ENCODE measurements around the gene FBH1. TPM values are rescaled to one million over a fixed set of nuclear protein-coding genes. Genes with fewer than 3 reads are reported as not detected.

The FBH1 gene
- total RNA-seq, 1 donor from 2014 or later, result 71.5 TPM

DNA sequence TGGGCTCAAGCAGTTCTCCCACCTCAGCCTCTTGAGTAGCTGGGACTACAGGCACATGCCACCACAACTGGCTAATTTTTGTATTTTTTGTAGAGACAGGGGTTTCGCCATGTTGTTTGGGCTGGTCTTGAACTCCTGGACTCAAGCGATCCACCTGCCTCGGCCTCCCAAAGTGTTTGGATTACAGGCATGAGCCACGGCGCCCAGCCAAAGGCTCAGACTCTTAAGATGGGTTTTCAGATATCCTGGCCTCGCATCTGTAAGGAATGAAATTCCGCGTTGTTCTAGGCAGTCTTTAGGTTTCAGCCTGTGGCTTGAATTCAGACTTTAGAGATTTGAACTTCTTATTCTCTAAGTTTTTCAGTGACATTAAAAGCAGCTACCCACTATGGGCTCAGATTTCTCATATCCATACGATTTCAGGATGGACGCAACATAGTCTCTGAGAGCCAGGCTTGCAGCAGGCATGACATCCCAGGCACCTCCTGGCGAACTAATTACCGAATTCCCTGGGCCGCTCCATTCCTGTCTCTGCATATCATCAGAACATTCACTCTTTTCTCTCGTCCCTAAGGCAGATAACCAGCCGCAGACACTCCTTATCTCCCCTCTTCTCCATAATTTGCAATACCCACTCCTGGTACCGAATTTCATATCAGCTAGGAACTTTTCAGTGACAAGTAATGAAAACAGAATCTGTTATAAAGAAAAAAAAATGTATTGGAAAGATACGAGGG lies 57.6 kb downstream of the FBH1 start:
- Mint-ChIP-seq H3K36me3 (ENCODE audit: low read depth, unreplicated experiment) (no peaks in the 10 kb centered on the region), H3K27ac (ENCODE audit: unreplicated experiment) (no peak overlapping the region), H3K27me3 (ENCODE audit: low read depth, unreplicated experiment) (peaks cover 3% of the 10 kb centered on the region), H3K4me1 (ENCODE audit: low read depth, unreplicated experiment) (peaks cover 32% of the 10 kb centered on the region), H3K9me3 (ENCODE audit: unreplicated experiment) (peaks cover 1% of the 10 kb centered on the region), H3K4me3 (ENCODE audit: unreplicated experiment) (no peak overlapping the region)
- no peaks in the 10 kb centered on the region for H3K36me3 ChIP-seq (ENCODE audit: insufficient read depth, low read length)
- H3K9ac ChIP-seq (ENCODE audit: low read length), result no peak overlapping the region
- H3K4me2 ChIP-seq (ENCODE audit: low read length), result no peak overlapping the region
- H3K4me1 ChIP-seq (ENCODE audit: insufficient read depth, low read length), result peaks cover 35% of the 10 kb centered on the region
- no peaks in the 10 kb centered on the region for H3K9me3 ChIP-seq (ENCODE audit: insufficient read depth, low read depth, low read length)
- H3K4me3 ChIP-seq (ENCODE audit: insufficient read depth, low read depth, low read length), result no peak overlapping the region
- DNase-seq (ENCODE audit: low read depth), result no peak
- no peaks in the 10 kb centered on the region for H3K27me3 ChIP-seq (ENCODE audit: insufficient read depth, low read length)
- H3K79me2 ChIP-seq (ENCODE audit: insufficient read depth, low read length), result no peaks in the 10 kb centered on the region
- H2AFZ ChIP-seq (ENCODE audit: low read depth, low read length), result no peak overlapping the region
- H3K27ac ChIP-seq (ENCODE audit: low read depth, low read length), result no peak overlapping the region
- TF ChIP-seq EZH2 (IDR thresholded peaks at IDR 0.05; ENCODE audit: insufficient read depth, low read length) (no peak), CTCF (IDR thresholded peaks at IDR 0.05; ENCODE audit: insufficient read depth, low read depth, low read length) (no peak)
- H4K20me1 ChIP-seq (ENCODE audit: insufficient read depth, low read length), result no peaks in the 10 kb centered on the region
- no peak for FAIRE-seq

DNA sequence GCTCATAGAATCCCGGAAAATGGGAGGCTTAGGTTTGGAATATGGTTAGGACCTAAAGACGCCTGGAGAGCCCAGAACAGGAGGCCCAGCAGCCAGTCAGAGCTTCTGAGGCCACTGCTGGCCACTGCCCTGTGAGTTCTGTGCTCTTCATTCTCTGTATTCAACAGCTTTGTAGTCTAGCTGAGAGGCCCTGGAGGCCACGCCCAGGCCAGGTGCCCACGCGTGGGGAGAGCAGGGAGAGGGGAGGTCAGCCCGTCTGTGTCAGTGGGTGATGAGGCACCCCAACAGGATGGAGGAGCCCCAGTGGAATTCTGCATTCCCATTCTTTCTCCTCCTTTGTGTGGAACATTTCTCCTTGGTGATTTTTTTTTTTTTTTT lies 58.2 kb downstream of the FBH1 start:
- H3K27ac ChIP-seq (ENCODE audit: low read depth, low read length), result no peak overlapping the region
- no peaks in the 10 kb centered on the region for H3K27me3 ChIP-seq (ENCODE audit: insufficient read depth, low read length)
- peaks cover 1% of the 10 kb centered on the region for H3K9me3 Mint-ChIP-seq (ENCODE audit: unreplicated experiment)
- H3K4me2 ChIP-seq (ENCODE audit: low read length), result no peak overlapping the region
- FAIRE-seq, result no peak
- no peak overlapping the region for H2AFZ ChIP-seq (ENCODE audit: low read depth, low read length)
- H3K27ac Mint-ChIP-seq (ENCODE audit: unreplicated experiment), result no peak overlapping the region
- H3K4me1 Mint-ChIP-seq (ENCODE audit: low read depth, unreplicated experiment), result peaks cover 31% of the 10 kb centered on the region
- H3K27me3 Mint-ChIP-seq (ENCODE audit: low read depth, unreplicated experiment), result peaks cover 6% of the 10 kb centered on the region
- H3K4me3 ChIP-seq (ENCODE audit: insufficient read depth, low read depth, low read length), result no peak overlapping the region
- no peaks in the 10 kb centered on the region for H3K9me3 ChIP-seq (ENCODE audit: insufficient read depth, low read depth, low read length)
- H3K36me3 ChIP-seq (ENCODE audit: insufficient read depth, low read length), result no peaks in the 10 kb centered on the region
- H3K36me3 Mint-ChIP-seq (ENCODE audit: low read depth, unreplicated experiment), result no peaks in the 10 kb centered on the region
- H4K20me1 ChIP-seq (ENCODE audit: insufficient read depth, low read length), result no peaks in the 10 kb centered on the region
- DNase-seq (ENCODE audit: low read depth), result no peak
- H3K4me3 Mint-ChIP-seq (ENCODE audit: unreplicated experiment), result no peak overlapping the region
- no peak overlapping the region for H3K9ac ChIP-seq (ENCODE audit: low read length)
- TF ChIP-seq EZH2 (IDR thresholded peaks at IDR 0.05; ENCODE audit: insufficient read depth, low read length), result no peak
- no peak for TF ChIP-seq CTCF (IDR thresholded peaks at IDR 0.05; ENCODE audit: insufficient read depth, low read depth, low read length)
- H3K4me1 ChIP-seq (ENCODE audit: insufficient read depth, low read length), result peaks cover 34% of the 10 kb centered on the region
- H3K79me2 ChIP-seq (ENCODE audit: insufficient read depth, low read length), result no peaks in the 10 kb centered on the region
